HCT116 (cell line): ENCODE data around the gene PATZ1. TPM values are rescaled to one million over a fixed set of nuclear protein-coding genes. Genes with fewer than 3 reads are reported as not detected.

Source experiments
- ATAC-seq: fragments of 200-7000 bp; cut with Tn5 transposase; 2 replicates; pipeline ENCODE4 v1.9.1; 2020; ENCODE audit warnings: mild to moderate bottlenecking, moderate library complexity
- BruUV-seq: library from RNA; stranded (reverse); fragments of 400-500 nt; replicated peaks from 2 replicates; lab custom pipeline; 2021; lab: Mats Ljungman, UMichigan
- CTCF ChIA-PET: fragments of 300-600 bp; sonication (Branson Sonifier 250); formaldehyde crosslinking; loops from one replicate; lab custom pipeline; 2021; ENCODE audit warnings: antibody characterized with exemption; lab: Charles Lee
- POLR2A ChIA-PET: fragments of 300-600, 350-600 bp; sonication (Branson Sonifier 250); formaldehyde crosslinking; loops from one replicate; lab custom pipeline; 2021; ENCODE audit warnings: antibody characterized with exemption; lab: Charles Lee
- RAD21 ChIA-PET, 2 experiments: fragments of 300-600 bp; sonication (Branson Sonifier 250); formaldehyde crosslinking; loops; one replicate each; lab custom pipeline; 2023; ENCODE audit warnings: low total read pairs in 2 of 2; ENCODE audit not compliant: uncharacterized antibody in 2 of 2, unreplicated experiment in 2 of 2, low non-redundant PET in 1 of 2; lab: Charles Lee
- DNase-seq: peaks from one replicate; pipeline ENCODE4 v3.0.0-alpha.2; 2010; ENCODE audit warnings: low read depth, low spot score
- H2AFZ ChIP-seq: fragments of 200-600 bp; shearing (Covaris generic), sonication (generic); 2 replicates; pipeline ENCODE4 v1.6.1; 2017; ENCODE audit warnings: low read depth, mixed run types, mixed read lengths, antibody characterized with exemption, low read length; ENCODE audit not compliant: poor library complexity, severe bottlenecking
- H3K27ac ChIP-seq: 2 replicates; pipeline ENCODE4 v1.5.1; 2012; ENCODE audit warnings: low read depth, low read length
- H3K27me3 ChIP-seq: fragments of 200-600 bp; sonication (generic); 2 replicates; pipeline ENCODE4 v1.6.1; 2016; ENCODE audit warnings: mixed run types, low read length, mixed read lengths; ENCODE audit not compliant: insufficient read depth
- H3K36me3 ChIP-seq, 2 experiments: fragments of 200-500 bp in 1 of 2; fragments of 200-600 bp in 1 of 2; sonication (Bioruptor generic) in 1 of 2; sonication (generic) in 1 of 2; 2 replicates each; pipeline versions ENCODE4 v1.5.1 to v1.6.1; 2014 to 2016; ENCODE audit warnings: low read length in 2 of 2, inconsistent platforms in 1 of 2, mixed read lengths in 1 of 2, mixed run types in 1 of 2; ENCODE audit not compliant: insufficient read depth in 2 of 2, control insufficient read depth in 1 of 2
- H3K4me1 ChIP-seq, 2 experiments: fragments of 200-600 bp in 1 of 2; sonication (generic) in 1 of 2; 2 replicates each; pipeline versions ENCODE4 v1.5.1 to v1.6.1; 2012 to 2017; ENCODE audit warnings: low read length in 2 of 2, inconsistent platforms in 1 of 2, mild to moderate bottlenecking in 1 of 2, mixed read lengths in 1 of 2, mixed run types in 1 of 2, moderate library complexity in 1 of 2; ENCODE audit not compliant: insufficient read depth in 2 of 2, control insufficient read depth in 1 of 2
- H3K4me2 ChIP-seq: fragments of 200-600 bp; sonication (generic); 2 replicates; pipeline ENCODE4 v1.6.1; 2017; ENCODE audit warnings: mixed run types, low read length, mixed read lengths
- H3K4me3 ChIP-seq, 2 experiments: fragments of 200-600 bp in 1 of 2; sonication (generic) in 1 of 2; replicated peaks in 1 of 2; 2 replicates each; pipeline ENCODE4 v1.5.1; 2011 to 2016; ENCODE audit warnings: low read length in 2 of 2, control low read depth in 1 of 2, low read depth in 1 of 2, mild to moderate bottlenecking in 1 of 2, mixed read lengths in 1 of 2, mixed run types in 1 of 2
- H3K79me2 ChIP-seq: fragments of 200-600 bp; sonication (generic); 2 replicates; pipeline ENCODE4 v1.6.1; 2017; ENCODE audit warnings: mild to moderate bottlenecking, mixed run types, low read length, moderate library complexity, mixed read lengths; ENCODE audit not compliant: insufficient read depth
- H3K9ac ChIP-seq: fragments of 200-600 bp; sonication (generic); 2 replicates; pipeline ENCODE4 v1.6.1; 2016; ENCODE audit warnings: low read length, mixed read lengths
- H3K9me2 ChIP-seq: fragments of 200-600 bp; sonication (generic), shearing (Covaris generic); 2 replicates; pipeline ENCODE4 v1.6.1; 2017; ENCODE audit warnings: mixed run types, mild to moderate bottlenecking, moderate library complexity; ENCODE audit not compliant: insufficient read depth
- H3K9me3 ChIP-seq, 2 experiments: fragments of 200-500 bp in 1 of 2; fragments of 200-600 bp in 1 of 2; sonication (Bioruptor generic) in 1 of 2; sonication (generic) in 1 of 2; 2 replicates each; pipeline ENCODE4 v1.6.1; 2014 to 2017; ENCODE audit warnings: low read length in 2 of 2, mixed read lengths in 2 of 2, inconsistent platforms in 1 of 2, low read depth in 1 of 2, mild to moderate bottlenecking in 1 of 2, mixed run types in 1 of 2, moderate library complexity in 1 of 2; ENCODE audit not compliant: control insufficient read depth in 1 of 2, insufficient read depth in 1 of 2
- H4K20me1 ChIP-seq: fragments of 200-600 bp; sonication (generic), shearing (Covaris generic); 2 replicates; pipeline ENCODE4 v1.6.1; 2017; ENCODE audit warnings: mixed run types, mild to moderate bottlenecking, moderate library complexity; ENCODE audit not compliant: insufficient read depth
- CBX3 ChIP-seq: IDR thresholded peaks from 2 replicates; pipeline ENCODE4 v1.6.1; 2012; ENCODE audit warnings: low read depth
- CEBPB ChIP-seq: IDR thresholded peaks from 2 replicates; pipeline ENCODE4 v1.6.1; 2012; ENCODE audit warnings: low read depth
- EGR1 ChIP-seq: IDR thresholded peaks from 2 replicates; pipeline ENCODE4 v1.6.1; 2012; ENCODE audit warnings: low read depth
- ELF1 ChIP-seq: IDR thresholded peaks from 2 replicates; pipeline ENCODE4 v1.6.1; 2012; ENCODE audit warnings: low read depth, borderline replicate concordance
- EZH2phosphoT487 ChIP-seq: fragments of 200-600 bp; IDR thresholded peaks from 2 replicates; pipeline ENCODE4 v1.6.1; 2018; ENCODE audit warnings: antibody characterized with exemption, borderline replicate concordance
- FOSL1 ChIP-seq: IDR thresholded peaks from 2 replicates; pipeline ENCODE4 v1.6.1; 2012; ENCODE audit warnings: low read depth
- JUND ChIP-seq: IDR thresholded peaks from 2 replicates; pipeline ENCODE4 v1.6.1; 2012
- POLR2A ChIP-seq: IDR thresholded peaks from 2 replicates; pipeline ENCODE4 v1.7.0; 2011; ENCODE audit warnings: borderline replicate concordance; ENCODE audit not compliant: insufficient read depth, insufficient read length; ENCODE audit errors: extremely low read depth
- POLR2AphosphoS5 ChIP-seq: IDR thresholded peaks from 2 replicates; pipeline ENCODE4 v1.6.1; 2011; ENCODE audit warnings: mild to moderate bottlenecking, low read depth, low read length, moderate library complexity
- SIN3A ChIP-seq: IDR thresholded peaks from 2 replicates; pipeline ENCODE4 v1.6.1; 2012; ENCODE audit warnings: low read depth
- SP1 ChIP-seq: IDR thresholded peaks from 2 replicates; pipeline ENCODE4 v1.6.1; 2012; ENCODE audit warnings: low read depth
- SRF ChIP-seq: IDR thresholded peaks from 2 replicates; pipeline ENCODE4 v1.6.1; 2012; ENCODE audit warnings: low read depth
- intact Hi-C: fragments of 100-400 bp; cut with micrococcal nuclease; formaldehyde crosslinking; loops from 2 replicates; pipeline ENCODE4 v1.10.0; 2022
- total RNA-seq: library from RNA; stranded (reverse); gene quantifications from one replicate; pipeline ENCODE4 v1.2.1, GENCODE V29; 2021; ENCODE audit not compliant: unreplicated experiment
- TF ChIP-seq, protein P1 (sequence below): IDR thresholded peaks from 2 replicates; pipeline ENCODE4 v1.6.1; 2012; ENCODE audit warnings: low read depth
- TF ChIP-seq, protein P2 (sequence below), 3 experiments: fragments of 200-600 bp in 1 of 3; sonication (generic) in 1 of 3; IDR thresholded peaks in 2 of 3; conservative IDR thresholded peaks in 1 of 3; 2 replicates each; pipeline ENCODE4 v1.5.1; 2012 to 2017; ENCODE audit warnings: low read depth in 2 of 3, low read length in 2 of 3, antibody characterized with exemption in 1 of 3, borderline replicate concordance in 1 of 3, control low read depth in 1 of 3, mild to moderate bottlenecking in 1 of 3, mixed read lengths in 1 of 3, mixed run types in 1 of 3, moderate library complexity in 1 of 3; ENCODE audit not compliant: insufficient read depth in 1 of 3
- TF ChIP-seq, protein P3 (sequence below): IDR thresholded peaks from 2 replicates; pipeline ENCODE4 v1.6.1; 2012

PATZ1 gene
- total RNA-seq, 1 experiment from 2014 or later: 30.6 TPM

DNA sequence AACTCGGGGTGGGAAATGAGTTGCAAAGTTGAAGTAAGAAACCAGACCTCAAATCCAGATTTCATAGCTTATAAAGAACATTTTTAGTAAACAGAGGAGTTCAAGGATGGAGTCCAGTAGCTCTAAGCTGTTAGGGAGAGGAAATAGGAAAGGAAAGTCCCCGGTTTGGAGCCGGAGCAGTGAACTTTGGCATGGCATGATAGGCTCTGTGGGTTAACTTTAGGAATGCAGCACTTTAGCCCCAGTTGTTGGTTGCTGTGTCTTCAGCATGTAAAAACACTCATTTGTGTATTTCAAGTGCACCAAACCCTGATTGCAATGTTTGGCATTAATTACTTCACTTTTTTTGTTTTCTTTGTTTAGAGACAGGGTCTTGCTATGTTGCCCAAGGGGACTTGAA, 45.2 kb downstream of the PATZ1 start:
- intact Hi-C loops: no loop called here
- H2AFZ ChIP-seq: no peak overlapping the region
- ATAC-seq (no peak), DNase-seq (no peak)
- no TSS peak for BruUV-seq
- ChIA-PET POLR2A (no interaction called here), RAD21 (no interaction called here), CTCF (interaction anchor here (1.1 to 4.6 kb wide), 2 partner anchors 9 to 12 kb away, joined by 4 to 21 read pairs; partner anchors contain the start of gene PIK3IP1)
- peaks cover 0 to 7% of the 10 kb centered on the region in 2 experiments; a peak in 3 of 4 replicates for H3K4me1 ChIP-seq
- no peaks in the 10 kb centered on the region for H3K9me3 ChIP-seq
- H3K4me2 ChIP-seq: no peak overlapping the region
- TF ChIP-seq CBX3 (no peak), SIN3A (no peak), SRF (no peak), POLR2AphosphoS5 (no peak), EGR1 (no peak), FOSL1 (no peak), POLR2A (no peak), JUND (no peak), ELF1 (no peak), CEBPB (no peak), SP1 (no peak), EZH2phosphoT487 (no peak)
- TF ChIP-seq, protein P1, sequence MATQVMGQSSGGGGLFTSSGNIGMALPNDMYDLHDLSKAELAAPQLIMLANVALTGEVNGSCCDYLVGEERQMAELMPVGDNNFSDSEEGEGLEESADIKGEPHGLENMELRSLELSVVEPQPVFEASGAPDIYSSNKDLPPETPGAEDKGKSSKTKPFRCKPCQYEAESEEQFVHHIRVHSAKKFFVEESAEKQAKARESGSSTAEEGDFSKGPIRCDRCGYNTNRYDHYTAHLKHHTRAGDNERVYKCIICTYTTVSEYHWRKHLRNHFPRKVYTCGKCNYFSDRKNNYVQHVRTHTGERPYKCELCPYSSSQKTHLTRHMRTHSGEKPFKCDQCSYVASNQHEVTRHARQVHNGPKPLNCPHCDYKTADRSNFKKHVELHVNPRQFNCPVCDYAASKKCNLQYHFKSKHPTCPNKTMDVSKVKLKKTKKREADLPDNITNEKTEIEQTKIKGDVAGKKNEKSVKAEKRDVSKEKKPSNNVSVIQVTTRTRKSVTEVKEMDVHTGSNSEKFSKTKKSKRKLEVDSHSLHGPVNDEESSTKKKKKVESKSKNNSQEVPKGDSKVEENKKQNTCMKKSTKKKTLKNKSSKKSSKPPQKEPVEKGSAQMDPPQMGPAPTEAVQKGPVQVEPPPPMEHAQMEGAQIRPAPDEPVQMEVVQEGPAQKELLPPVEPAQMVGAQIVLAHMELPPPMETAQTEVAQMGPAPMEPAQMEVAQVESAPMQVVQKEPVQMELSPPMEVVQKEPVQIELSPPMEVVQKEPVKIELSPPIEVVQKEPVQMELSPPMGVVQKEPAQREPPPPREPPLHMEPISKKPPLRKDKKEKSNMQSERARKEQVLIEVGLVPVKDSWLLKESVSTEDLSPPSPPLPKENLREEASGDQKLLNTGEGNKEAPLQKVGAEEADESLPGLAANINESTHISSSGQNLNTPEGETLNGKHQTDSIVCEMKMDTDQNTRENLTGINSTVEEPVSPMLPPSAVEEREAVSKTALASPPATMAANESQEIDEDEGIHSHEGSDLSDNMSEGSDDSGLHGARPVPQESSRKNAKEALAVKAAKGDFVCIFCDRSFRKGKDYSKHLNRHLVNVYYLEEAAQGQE: no peak
- TF ChIP-seq, protein P2, sequence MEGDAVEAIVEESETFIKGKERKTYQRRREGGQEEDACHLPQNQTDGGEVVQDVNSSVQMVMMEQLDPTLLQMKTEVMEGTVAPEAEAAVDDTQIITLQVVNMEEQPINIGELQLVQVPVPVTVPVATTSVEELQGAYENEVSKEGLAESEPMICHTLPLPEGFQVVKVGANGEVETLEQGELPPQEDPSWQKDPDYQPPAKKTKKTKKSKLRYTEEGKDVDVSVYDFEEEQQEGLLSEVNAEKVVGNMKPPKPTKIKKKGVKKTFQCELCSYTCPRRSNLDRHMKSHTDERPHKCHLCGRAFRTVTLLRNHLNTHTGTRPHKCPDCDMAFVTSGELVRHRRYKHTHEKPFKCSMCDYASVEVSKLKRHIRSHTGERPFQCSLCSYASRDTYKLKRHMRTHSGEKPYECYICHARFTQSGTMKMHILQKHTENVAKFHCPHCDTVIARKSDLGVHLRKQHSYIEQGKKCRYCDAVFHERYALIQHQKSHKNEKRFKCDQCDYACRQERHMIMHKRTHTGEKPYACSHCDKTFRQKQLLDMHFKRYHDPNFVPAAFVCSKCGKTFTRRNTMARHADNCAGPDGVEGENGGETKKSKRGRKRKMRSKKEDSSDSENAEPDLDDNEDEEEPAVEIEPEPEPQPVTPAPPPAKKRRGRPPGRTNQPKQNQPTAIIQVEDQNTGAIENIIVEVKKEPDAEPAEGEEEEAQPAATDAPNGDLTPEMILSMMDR (IDR thresholded peaks at IDR 0.05 in 2 of 3, conservative IDR thresholded peaks at IDR 0.05 in 1 of 3; ENCODE audit: borderline replicate concordance in 1 of 3, insufficient read depth in 1 of 3, low read depth in 2 of 3, low read length in 2 of 3): no peak
- TF ChIP-seq, protein P3, sequence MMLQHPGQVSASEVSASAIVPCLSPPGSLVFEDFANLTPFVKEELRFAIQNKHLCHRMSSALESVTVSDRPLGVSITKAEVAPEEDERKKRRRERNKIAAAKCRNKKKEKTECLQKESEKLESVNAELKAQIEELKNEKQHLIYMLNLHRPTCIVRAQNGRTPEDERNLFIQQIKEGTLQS: no peak
- H3K4me3 ChIP-seq: no peak overlapping the region
- H4K20me1 ChIP-seq: no peaks in the 10 kb centered on the region
- H3K79me2 ChIP-seq: no peaks in the 10 kb centered on the region
- H3K9ac ChIP-seq: no peak overlapping the region
- H3K9me2 ChIP-seq: no peaks in the 10 kb centered on the region
- H3K27me3 ChIP-seq: peaks cover 9% of the 10 kb centered on the region; the same call in 1 of the 2 replicates
- H3K27ac ChIP-seq: no peak overlapping the region
- no peaks in the 10 kb centered on the region for H3K36me3 ChIP-seq
